HG03045 (cell line): ENCODE measurements around the gene NOTCH2.

Experiments used
- ATAC-seq: cut with Tn5 transposase; IDR thresholded peaks from one replicate; pipeline ENCODE4 v1.9.1; 2021; ENCODE audit warnings: mild to moderate bottlenecking, moderate library complexity; ENCODE audit not compliant: unreplicated experiment

NOTCH2 gene

DNA sequence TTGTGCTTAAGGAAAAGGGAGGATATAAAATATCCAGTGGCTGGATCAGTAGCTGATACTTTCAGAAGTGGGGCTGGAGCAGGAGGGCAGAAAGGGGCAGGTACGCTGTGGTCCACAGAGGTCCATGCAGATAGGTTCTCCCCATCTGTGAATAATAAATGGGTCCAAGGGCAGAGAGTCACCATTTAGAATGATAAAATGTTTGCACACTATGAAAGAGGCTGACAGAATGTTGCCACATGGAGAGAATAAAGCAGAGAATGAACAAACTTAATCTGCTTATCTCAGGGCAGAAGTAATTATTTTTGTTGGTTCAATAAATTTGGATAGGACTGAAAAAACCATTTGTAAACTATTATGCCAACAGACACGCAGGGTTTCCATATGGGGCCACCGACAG, 156.5 kb downstream of the NOTCH2 start:
- ATAC-seq: no peak

DNA sequence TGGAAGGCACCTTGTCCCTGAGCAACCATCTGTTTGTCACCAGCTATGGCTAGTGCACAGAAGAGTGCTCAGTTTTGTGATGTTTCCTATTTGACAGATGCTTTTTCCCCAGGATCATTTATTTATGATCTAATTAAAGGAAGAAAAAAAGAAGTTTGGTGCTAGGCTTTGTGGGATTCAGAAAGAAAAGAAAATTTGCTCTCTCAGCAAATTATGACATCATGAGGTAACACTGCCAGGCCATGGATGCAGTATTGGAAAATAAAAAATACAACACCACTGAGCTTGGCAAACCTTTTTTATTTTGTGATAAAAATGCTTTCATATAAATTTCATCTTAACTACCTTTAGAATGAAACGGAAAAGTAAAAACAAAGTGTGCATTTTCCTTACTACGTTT, 157.7 kb downstream of the NOTCH2 start:
- no peak for ATAC-seq

DNA sequence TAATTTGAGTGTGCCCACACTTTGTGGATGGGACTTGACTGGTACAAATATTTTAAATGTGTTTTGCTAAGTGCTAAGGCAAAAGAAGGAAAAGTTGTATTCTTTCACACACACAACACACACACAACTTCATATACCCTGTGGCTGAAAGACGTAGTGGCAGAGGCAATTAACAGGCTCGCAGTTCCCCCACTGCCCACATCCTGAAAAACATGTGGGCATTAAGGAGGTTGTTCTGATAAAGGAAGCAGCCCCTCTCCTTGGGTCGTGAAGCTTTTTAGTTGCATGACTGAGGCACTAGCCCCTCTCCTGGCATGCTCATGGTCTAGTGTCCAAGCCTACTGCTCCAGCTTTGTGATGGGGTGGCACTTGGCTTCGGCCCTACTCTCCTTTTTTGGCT, 158.8 kb downstream of the NOTCH2 start:
- ATAC-seq: no peak

DNA sequence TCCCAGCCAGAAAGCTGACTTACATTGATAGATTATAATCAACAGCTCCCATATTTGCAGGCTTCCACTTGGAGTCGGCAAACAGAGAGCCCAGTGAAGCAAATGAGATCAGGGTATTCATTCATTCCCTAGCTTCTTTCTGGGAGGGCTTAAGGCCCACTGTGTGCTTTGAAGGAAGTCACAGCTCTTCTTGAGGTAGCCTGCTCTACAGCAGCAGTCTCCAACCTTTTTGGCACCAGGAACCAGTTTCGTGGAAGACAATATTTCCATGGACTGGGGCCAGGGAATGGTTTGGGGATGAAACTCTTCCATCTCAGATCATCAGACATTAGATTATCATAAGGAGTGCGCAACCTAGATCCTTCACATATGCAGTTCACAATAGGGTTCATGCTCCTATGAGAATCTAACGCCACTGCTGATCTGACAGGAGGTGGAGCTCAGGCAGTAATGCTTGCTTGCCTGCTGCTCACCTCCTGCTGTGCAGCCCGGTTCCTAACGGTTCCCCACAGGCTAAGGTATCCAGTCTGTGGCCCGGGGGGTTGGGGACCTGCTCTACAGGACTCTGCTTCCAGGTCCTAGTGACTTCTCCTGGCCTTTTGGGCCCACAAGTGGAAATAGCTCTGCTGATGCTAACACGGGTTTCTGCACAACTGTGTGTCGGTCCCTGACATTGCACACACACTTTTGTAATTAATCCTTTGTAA, 159.4 kb downstream of the NOTCH2 start:
- ATAC-seq: no peak

DNA sequence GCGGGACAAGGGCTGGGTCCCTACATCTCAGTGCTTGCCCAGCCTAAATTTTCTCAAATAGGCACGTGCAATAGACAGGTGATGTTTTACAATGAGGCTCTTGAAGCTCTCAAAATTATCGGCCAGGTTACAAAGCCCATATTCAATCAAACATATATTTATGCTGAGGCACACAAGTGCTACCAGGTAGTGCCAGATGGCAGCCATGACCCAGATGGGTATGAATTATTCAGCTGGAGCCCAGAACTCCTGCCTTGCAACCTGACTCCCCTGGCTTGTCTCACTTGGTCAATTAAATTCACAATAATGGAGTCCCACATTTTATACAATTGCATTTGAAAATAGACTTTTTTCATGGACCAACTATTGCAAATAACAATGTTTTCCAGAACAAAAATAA, 160.8 kb downstream of the NOTCH2 start:
- no peak for ATAC-seq

DNA sequence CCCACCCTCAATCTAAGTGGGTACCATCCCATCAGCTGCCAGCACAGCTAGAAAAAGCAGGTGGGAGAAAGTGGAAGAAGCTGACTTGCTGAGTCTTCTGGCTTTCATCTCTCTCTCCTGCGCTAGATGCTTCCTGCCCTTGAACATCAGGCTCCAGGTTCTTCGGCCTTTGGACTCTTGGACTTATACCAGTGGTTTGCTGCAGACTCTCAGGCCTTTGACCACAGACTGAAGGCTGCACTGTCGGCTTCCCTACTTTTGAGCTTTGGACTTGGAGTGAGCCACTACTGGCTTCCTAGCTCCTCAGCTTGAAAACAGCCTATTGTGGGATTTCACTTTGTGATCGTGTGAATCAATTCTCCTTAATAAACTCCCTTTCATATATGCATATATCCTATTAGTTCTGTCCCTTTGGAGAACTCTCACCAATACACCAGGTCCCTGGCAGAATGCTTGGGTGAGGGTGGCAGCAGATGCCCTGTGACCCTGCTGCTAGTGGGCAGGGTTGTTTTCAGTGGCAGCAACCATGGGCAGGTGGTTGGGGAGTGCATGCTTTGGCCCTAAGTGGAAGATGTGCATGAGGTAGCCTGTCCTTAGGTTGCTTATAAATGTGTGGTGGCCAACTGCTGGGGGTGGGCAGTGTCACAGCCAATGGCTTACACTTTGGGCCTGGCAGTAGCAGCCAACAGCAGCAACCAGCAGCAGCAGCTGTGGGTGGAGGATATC, 162.4 kb downstream of the NOTCH2 start:
- ATAC-seq: no peak

DNA sequence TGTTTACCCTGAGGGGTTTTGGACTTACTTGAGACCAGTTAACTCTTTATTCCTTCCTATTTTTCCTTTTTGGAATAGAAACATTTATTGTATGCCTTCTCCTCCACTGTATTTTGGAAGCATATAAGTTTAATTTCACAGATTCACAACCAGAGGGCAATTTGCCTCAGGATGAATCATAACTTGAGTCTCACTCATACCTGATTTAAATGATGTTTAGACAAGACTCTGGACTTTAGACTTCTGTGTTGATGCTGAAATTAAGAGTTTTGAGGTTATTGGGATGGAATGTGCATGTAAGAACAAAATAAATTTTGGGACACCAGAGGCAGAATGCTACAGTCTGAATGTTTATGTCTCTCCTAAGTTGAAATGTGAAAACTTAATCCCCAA, 166.0 kb downstream of the NOTCH2 start:
- no peak for ATAC-seq

DNA sequence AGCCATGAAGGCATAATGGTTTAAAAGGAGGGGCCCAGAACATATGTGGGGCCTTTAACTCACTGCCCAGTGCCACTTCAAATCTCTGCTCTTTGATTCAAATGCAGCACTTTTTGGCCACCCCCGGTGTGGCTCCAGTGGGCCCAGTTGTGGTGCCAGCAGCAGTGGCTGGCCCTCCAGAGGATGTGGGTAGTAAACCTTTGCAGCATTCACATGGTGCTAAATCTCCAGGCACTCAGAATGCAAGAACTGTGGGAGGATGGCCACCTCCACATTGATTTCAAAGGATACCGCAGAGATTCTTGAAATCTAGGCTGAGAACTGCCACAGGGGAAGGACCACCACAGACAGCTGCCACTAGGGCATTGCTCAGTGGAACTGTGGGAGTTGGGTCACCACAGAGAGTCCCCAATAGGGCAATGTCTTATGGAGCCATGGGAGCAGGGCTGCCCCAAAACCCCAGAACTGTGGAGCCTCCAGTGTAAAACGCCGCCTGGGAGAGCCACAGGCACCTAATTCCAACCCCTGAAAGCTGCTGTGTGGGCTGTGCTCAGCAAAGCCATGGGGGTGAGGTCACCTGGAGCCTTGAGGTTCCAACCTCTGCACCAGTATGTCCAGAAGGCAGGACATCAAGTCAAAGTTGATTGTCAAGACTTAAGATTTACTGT, 166.6 kb downstream of the NOTCH2 start:
- no peak for ATAC-seq

DNA sequence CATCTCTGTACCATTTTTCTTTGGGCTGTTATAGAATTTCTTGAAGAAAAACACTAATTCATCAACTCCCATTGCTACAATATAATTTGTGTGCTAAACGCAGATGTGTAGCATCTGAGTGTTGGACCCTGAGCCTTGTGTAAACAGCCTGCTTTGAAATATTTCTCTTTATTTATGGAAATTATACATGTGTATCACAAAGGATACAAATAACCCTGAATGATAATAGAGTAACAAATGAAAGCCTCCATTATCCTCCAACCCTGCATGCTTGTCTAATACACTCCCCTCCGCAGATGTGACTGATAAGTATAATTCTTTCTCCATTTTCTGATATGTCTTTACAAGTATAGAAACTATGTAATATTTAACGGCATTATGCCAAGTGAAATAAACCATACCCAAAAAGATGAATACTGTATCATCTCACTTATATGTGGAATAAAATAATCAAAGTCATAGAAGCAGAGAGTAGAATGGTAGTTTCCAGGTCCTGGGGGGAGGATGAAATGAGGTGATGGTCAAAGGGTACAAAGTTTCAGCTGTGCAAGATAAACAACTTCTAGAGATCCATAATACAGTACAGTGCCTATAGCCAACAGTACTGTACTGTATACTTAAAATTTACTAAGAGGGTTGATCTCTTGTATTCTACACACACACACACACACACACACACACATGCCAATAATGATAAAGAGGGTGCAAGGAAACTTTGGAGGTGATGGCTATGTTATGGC, 170.3 kb downstream of the NOTCH2 start:
- ATAC-seq: no peak

DNA sequence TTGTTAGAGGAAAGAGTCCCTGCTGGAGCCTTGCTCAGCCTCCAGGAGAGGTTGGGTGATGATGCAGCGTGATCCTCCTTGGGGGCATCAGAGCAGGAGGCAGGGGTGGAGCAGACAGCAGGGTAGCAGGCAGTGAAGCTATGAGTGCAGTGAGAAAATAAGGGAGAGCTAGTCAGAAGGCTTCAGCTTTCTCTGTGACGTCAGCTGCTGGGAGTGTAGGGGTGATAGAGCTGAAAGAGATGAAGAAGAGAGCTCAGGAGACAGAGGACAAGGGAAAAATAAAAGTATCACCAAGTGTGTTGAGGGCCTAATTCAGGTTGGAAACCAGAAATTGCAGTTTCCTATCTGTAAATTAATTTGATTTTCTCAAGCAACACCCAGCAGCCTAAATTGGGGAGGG, 170.9 kb downstream of the NOTCH2 start:
- ATAC-seq: no peak

DNA sequence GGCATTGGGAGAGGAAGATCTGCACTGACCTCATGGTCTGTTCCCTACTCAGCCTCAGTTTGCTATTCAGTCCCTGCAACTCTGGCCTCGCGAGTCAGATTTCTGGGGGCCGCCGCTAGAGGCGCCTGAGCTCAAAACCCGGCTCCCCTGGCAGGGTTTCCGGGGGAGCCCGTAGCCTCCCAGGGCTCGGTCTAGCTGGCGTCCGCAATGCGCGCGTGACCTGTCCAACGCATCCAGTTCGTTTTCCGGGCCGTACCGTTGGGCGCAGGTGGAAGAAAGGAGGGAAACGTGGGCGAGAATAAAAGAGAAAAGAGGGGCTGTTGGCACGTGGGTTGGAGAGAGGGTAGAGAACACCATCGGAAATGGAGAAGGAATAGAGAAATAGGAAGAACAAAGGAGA, 173.2 kb downstream of the NOTCH2 start, which contains the start of gene ADAM30:
Gene ADAM30, minus strand, starts transcription at position 213 of the 400 bp plus-strand sequence. Its CDS starts 179 bp downstream, at position 34.
- ATAC-seq: no peak

DNA sequence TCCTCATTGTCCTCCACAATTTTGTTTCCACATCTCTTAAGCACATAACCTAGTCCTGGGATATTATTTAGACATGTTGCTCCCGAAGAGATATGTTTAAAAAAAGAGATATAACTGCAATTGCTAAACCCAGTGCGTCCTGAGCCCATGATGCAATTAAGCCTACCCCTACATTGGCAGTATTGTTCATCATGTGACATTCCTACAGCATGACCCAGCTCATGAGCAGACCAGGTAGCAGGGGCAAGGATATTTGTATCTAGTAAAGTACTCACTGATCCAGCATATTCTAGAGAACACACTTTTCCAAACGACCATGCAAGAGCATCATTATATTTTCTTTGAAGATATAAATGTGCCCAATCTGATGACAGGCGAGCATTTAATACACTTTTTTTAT, 174.4 kb downstream of the NOTCH2 start:
- ATAC-seq: no peak

DNA sequence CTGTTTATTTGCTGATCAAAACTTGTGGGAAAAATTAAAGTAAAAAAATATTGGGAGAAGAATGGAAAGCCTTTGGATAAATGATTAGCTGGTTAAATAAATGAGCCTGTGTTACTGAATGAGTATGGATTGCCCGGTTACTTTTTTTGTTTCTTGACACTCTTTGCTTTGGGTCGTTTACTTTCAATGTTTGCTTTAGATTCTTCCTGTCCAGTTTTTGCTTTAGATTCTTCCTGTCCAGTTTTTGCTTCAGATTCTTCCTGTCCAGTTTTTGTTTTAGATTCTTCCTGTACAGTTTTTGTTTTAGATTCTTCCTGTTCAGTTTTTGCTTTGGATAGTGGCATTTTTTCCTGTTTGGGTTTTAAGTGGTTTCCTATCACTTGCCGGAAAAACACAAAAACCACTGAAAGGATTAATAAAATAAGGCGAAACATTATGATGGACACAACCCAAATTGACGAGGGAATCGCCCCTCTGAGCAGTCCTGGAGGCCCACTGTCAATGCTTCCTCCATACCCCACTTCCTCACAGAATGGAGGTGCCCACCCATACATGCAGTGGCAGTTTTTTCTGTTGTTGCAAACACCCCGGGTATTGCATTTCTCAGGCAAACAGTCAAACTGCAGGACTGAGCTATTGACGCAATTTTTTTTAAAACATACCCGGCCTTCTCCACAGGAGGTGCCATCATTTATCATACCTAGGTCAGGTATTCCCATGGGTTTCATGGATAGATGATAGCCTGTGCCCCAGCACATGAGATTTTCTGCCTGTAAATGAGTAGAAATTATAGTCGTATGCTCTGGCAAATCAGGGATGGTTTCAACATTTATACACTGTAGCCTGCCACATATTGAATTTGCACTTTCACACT, 175.4 kb downstream of the NOTCH2 start:
- ATAC-seq: no peak

DNA sequence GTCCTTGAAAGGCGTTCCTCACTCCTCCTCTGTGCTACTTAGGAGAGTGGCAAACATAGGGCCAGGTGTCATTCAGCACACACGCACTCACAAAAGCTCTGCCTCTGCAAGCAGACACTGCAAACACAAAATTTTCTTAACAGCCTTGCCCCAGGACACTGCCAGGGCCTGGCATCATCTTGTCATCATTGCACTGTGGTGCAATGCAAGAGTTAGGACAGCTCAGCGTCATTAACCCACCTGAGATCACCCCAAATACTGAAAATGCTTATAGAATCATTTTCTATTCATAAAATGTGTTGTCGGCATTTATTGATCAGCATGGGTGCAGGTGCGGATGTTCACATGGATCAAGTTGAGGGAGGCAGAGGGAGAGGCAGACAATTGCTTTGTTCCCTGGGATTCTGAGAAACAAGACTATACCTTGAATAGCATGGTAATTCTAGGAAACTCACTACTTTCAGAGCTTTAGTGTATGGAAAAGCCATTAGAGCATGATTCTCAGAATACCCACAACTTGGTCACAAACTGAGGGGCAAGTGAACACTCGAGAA, 176.1 kb downstream of the NOTCH2 start:
- no peak for ATAC-seq

DNA sequence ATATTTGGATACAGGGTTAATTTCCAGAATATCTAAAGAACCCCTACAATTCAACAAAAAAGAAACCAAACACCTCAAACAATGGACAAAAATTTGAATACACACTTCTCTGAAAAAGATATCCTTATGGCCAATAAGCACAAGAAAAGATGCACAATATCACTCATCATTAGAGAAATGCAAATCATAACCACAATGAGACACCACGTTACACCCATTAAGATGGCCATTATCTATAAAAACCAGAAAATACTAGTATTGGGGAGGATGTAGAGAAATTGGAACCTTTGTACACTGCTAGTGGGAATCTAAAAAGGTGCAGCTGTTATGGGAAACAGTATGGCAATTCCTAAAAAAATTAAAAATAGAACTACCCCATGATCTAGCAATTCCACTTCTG, 178.1 kb downstream of the NOTCH2 start:
- ATAC-seq: no peak

DNA sequence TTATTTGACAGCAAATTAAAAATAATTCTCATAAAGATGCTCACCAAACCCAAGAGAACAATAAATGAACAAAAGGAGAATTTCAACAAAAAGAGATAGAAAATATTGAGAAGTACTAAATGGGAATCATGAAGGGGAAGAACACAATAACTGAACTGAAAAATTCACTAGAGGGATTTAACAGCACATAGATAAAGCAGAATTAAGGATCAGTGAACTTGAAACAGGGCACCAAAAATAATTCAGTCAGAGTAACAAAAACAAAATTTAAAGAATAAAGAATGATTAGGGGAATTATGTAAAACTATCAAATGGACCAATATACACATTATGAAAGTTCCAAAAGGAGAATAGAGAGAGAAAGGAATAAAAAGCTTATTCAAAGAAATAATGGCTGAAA, 181.0 kb downstream of the NOTCH2 start:
- no peak for ATAC-seq

DNA sequence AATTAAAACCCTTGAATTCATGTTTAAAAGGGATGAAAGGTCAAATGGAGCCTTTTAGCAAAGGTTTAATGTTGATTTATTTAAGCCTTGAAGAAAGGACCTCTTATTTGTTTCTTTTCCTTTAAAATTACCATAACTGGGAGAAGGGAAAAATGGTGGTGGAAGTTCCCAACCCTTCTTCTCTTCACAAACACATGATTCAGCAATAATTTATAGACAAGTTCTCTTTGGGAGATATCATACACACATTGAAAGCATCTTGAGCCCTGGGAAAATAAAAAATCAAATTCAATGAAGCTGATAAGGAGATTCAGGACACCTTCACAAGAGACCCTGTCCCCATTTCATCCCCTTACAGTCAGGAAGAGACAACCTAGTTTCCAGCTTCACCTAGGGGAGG, 182.0 kb downstream of the NOTCH2 start:
- ATAC-seq: no peak

DNA sequence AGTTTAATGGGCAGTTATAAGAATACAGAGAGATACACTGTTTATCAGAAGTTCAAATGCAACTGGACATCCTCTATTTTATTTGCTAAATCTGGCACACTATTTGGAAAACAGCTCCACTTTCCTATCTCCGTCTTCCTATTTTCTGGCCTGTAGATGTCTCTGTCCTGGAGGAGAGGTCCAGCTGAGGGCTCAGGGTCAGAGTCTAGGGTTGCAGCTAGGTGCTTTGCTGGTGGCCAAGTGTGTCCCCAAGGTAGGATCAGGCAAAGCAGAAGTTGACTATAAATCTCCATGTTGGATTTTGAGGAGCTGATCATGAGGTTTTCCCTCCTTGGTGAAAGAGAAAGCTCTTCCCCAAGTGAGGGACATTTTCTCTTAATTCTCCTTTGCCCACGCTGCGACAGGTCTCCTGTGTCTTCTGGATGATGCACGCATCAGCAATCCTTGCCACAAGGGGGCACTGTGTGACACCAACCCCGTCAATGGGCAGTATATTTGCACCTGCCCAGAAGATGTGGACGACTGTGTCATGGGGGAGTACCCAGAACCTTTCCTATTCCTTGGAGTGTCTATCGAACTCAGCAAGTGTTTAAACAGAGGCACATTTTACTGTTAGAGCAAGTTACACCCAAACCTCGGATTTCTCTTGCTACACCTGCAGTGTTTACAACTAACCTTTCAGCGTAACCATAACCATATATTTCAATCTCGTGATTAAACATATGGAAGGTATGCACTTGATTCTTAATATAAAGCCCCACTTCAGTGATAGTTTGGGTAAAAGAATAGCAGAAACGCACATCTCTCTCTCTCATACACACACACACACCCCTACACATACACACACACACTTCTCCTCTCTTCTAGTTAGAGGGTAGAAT, 183.3 kb downstream of the NOTCH2 start:
- ATAC-seq: no peak

DNA sequence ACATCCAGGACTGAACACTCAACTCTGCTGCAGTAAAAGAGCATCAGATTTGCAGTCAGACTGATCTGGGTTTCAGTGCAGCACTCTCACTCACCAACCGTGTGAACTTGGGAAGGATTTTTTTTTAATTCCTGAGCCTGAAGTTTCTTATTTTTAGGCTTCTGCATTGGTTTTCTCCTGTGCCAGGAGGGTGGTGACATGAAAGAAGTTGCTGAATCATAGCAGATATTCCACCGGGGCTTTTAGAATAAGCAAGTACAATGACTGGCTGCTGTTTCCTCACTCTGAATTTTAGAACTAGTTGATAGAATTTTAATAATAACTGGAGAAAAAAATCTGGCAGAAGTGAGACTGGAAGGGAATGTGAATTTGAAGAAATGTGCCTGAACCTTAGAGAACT, 184.8 kb downstream of the NOTCH2 start:
- ATAC-seq: no peak
